Activated T-helper 2 cell treated with anti-CD3 and anti-CD28 coated beads, Interferon-gamma antibody, Interleukin-2, Interleukin-4, amounts not matched to agents 10 μg/mL and 5 μg/mL and 100 μg/mL, durations not matched to agents 14 hours and 24 hours and 36 hours (primary cell): ENCODE measurements around the gene ZSCAN9. TPM values are rescaled to one million over a fixed set of nuclear protein-coding genes. Genes with fewer than 3 reads are reported as not detected.

Experiments used
- DNase-seq: peaks from one replicate; pipeline ENCODE4 v3.0.0; 2021; ENCODE audit warnings: low spot score
- H3K27ac Mint-ChIP-seq: one replicate; pipeline ENCODE4 v1.8.0; 2021; ENCODE audit warnings: mixed read lengths
- H3K27me3 Mint-ChIP-seq: one replicate; pipeline ENCODE4 v1.8.0; 2021; ENCODE audit warnings: low read depth, mixed read lengths
- H3K36me3 Mint-ChIP-seq: one replicate; pipeline ENCODE4 v1.8.0; 2021; ENCODE audit warnings: low read depth, mixed read lengths
- H3K4me1 Mint-ChIP-seq: one replicate; pipeline ENCODE4 v1.8.0; 2021; ENCODE audit warnings: low read depth, mixed read lengths
- H3K4me3 Mint-ChIP-seq: one replicate; pipeline ENCODE4 v1.8.0; 2021; ENCODE audit warnings: low read depth, mild to moderate bottlenecking, moderate library complexity, mixed read lengths
- H3K9me3 Mint-ChIP-seq: one replicate; pipeline ENCODE4 v1.8.0; 2021; ENCODE audit warnings: mixed read lengths
- intact Hi-C: fragments of 100-400 bp; cut with micrococcal nuclease; formaldehyde crosslinking; loops from one replicate; pipeline ENCODE4 v1.15.1; 2023
- total RNA-seq: library from RNA; stranded (reverse); gene quantifications from 2 replicates; pipeline ENCODE4 v1.2.3, GENCODE V29; 2022

The ZSCAN9 gene
- total RNA-seq, 1 donor from 2014 or later: 10.8 TPM

GRCh38 chr6:28282926-28283325 lies 57.9 kb downstream of the ZSCAN9 start:
- no peak overlapping the region for H3K4me3 Mint-ChIP-seq
- peaks cover 12% of the 10 kb centered on the region for H3K4me1 Mint-ChIP-seq
- intact Hi-C loops: loop anchor here (5.0 kb wide), 1 partner anchor 49 kb away; no protein-coding TSS in a partner anchor
- H3K27me3 Mint-ChIP-seq: no peaks in the 10 kb centered on the region
- DNase-seq: no peak
- H3K27ac Mint-ChIP-seq: no peak overlapping the region
- no peaks in the 10 kb centered on the region for H3K9me3 Mint-ChIP-seq
- H3K36me3 Mint-ChIP-seq: peaks cover 27% of the 10 kb centered on the region

Other genes with a start within 250 kb of the ZSCAN9 start
- gene ZNF165, start 144.7 kb upstream of the ZSCAN9 start, total RNA-seq: 0.34 TPM in 2 replicates
- 4.0 TPM in 2 replicates for gene ZSCAN16, start 100.7 kb upstream of the ZSCAN9 start, total RNA-seq
- gene ZKSCAN8, start 83.4 kb upstream of the ZSCAN9 start, total RNA-seq: 17.9 and 20.8 TPM in 2 replicates
- gene ZKSCAN4, start 27.0 kb downstream of the ZSCAN9 start, total RNA-seq: 4.6 and 5.0 TPM in 2 replicates
- gene NKAPL, start 34.0 kb downstream of the ZSCAN9 start, total RNA-seq: not detected in 2 replicates
- gene ZSCAN26, start 41.9 kb downstream of the ZSCAN9 start, total RNA-seq: 6.1 and 7.7 TPM in 2 replicates
- gene PGBD1, start 56.3 kb downstream of the ZSCAN9 start, total RNA-seq: 3.4 and 3.8 TPM in 2 replicates
- 1.5 and 1.9 TPM in 2 replicates for gene ZSCAN31, start 110.9 kb downstream of the ZSCAN9 start, total RNA-seq
- gene ZKSCAN3, start 124.7 kb downstream of the ZSCAN9 start, total RNA-seq: 3.5 TPM in 2 replicates
- gene ZSCAN12, start 174.5 kb downstream of the ZSCAN9 start, total RNA-seq: 5.3 and 5.7 TPM in 2 replicates
- gene ZSCAN23, start 218.2 kb downstream of the ZSCAN9 start, total RNA-seq: 0.48 and 0.50 TPM in 2 replicates